ENCODE results near the gene OLFM2.

OLFM2 gene

DNA sequence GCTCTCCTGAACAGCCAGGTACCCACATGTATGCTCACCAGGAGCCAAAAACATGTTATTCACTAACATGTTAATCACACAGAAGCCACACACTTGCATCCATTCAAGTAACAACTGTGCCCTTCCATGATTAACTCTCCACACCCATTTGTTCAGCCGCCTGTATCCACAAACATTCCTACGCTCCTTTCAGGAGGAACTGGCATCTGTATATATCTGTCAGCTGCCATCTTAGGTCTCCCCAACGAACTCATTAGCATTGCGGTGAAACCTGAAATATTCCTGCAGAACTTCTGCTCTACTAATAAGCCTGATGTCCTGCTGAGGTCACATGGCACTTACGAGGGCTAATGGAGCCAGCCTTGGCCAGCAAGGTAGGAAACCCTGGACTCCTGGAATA lies 33.0 kb downstream of the OLFM2 start:
- no peak for DNase-seq

DNA sequence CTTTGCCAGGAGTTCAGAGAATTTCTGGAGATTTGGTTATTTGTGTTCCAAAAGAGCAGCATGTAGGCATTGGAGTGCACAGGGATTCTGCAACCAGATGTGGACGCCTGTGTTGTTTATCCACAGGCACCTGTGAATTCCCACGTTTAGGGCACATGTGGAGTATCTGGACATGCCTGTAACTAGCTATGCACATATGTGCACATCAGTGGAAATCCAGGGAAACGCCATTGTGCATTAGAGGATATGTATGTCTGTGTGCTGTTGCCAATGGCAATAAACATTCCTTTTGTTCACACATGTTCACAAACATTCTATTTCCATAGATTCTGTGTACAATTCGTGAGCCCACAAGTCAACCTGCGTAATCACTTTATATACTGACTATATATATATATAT lies 34.7 kb downstream of the OLFM2 start:
- no peak for DNase-seq

DNA sequence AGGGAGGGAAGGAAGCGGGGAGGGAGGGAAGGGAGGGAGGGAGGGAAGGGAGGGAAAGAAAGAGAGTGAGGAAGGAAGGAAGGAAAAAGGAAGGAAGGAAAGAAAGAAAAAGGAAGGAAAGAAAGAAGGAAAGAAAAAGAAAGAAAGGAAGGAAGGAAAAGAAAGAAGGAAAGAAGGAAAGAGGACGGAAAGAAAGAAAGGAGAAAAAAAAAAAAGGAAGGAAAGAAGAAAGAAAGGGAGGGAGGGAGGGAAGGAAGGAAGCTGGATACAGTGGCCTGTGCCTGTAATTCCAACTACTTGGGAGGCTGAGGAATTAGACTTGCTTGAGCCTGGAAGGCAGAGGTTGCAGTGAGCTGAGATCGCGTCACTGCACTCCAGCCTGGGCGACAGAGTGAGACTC lies 35.3 kb downstream of the OLFM2 start:
- DNase-seq = no peak

DNA sequence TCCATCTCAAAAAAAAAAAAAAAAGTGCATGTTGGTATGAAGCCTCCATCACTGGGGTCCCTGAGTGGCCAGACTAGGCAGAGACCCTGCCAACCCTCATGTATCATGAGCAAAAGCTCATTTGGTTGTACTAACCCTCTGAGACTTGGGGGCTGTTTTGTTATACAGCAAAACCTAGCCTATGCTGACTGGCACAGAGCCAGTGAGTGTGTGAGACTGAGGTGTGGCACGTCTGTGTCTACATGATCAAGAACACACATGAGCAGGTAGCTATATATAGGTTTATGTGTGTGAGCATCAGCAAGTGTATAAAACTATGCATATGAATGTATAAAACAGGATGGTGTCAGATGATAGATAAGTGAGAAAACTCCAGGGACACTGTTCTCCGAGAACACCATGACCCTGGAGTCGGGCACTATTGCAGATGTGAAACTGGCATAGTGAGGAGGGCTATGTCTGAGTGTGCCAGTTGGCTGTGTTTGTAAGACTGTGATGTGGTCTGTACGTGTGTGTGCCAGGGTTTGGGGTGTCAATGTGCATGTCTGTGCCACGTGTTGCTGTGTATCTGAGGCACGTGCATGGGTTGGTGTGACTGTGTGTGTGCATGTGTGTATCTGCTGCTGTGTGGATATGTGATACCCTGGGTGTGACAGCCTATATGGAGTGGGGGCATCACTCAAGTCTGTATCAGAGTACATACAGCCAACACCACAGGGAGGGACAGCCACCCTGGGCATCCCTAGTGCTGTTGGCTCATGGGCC lies 44.5 kb downstream of the OLFM2 start:
- DNase-seq = no peak

DNA sequence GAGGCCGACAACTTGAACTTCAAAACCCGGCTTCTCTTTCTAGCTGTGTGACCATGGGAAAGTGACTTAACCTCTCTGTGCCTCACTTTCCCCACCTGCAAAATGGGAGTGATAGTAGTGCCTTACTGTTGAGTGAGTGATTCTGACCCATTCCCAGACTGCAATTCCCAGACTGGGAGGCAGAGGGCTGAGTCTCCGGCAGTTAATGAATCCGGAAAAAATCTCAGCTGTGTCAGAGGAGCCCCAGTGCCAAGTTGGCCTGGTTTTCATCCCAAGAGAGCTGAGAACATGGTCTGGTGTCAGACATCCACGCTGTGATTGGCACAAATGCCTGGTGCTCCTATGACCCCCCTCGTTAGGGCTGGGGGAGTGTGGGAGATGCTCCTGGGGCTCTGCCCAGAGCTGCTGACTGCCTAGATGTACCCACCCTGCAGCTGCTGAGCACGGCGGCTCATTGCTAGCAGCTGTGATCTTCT lies 51.2 kb downstream of the OLFM2 start:
- DNase-seq = no peak

DNA sequence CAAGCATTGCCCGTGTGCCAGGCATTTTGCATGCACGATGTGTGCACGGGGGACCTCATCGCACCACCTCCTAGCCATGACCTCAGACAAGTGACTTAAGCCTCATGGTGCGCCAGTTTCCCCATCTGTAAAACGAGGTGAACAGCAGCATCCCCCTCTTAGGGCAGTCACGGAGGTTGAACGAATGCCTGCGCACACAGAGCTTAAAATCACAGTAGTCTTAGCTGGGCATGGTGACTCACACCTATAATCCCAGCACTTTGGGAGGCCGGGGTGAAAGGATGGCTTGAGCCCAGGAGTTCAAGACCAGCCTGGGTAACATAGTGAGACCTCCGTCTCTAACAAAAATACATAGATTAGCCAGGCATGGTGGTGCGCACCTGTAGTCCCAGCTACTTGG lies 52.6 kb downstream of the OLFM2 start:
- no peak for DNase-seq

DNA sequence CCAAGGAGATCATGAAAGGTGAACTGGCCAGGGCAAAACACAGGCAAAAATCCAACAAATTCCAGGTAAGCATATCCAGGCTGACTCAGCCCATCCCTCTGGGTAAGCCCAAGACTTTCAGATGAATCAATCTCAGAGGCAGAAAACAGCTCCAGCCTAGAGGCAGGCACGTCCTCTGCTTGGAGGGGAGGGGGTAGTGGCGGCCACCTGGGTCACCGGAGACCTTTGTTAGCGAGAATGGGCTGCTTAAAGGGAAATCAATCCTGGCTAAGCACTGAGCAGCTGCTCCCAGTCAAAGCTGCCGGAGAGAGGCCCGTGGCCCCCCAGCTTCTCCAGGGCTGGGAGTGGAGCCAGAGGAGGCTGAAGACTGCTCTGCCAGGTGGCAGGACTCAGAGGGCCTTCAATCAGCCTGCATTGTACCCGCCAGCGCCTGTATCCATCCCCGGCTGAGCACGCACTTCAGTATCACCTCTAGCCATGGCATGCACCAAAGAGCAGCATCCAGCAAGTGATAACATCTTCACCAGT lies 53.0 kb downstream of the OLFM2 start:
- DNase-seq = no peak

DNA sequence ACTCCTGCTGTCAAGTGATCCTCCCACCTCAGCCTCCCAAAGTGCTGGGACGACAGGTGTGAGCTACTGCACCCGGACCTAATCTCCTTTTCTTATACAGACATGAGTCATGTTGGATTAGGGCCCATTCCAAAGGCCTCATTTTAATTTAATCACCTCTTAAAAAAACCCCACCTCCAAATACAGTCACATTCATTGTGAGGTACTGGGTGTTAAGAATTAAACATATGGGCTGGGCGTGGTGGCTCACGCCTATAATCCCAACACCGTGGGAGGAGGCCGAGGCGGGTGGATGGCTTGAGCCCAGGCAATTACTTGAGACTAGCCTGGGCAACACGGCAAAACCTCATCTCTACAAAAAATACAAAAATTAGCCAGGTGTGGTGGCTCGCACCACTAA lies 54.6 kb downstream of the OLFM2 start:
- DNase-seq = no peak

DNA sequence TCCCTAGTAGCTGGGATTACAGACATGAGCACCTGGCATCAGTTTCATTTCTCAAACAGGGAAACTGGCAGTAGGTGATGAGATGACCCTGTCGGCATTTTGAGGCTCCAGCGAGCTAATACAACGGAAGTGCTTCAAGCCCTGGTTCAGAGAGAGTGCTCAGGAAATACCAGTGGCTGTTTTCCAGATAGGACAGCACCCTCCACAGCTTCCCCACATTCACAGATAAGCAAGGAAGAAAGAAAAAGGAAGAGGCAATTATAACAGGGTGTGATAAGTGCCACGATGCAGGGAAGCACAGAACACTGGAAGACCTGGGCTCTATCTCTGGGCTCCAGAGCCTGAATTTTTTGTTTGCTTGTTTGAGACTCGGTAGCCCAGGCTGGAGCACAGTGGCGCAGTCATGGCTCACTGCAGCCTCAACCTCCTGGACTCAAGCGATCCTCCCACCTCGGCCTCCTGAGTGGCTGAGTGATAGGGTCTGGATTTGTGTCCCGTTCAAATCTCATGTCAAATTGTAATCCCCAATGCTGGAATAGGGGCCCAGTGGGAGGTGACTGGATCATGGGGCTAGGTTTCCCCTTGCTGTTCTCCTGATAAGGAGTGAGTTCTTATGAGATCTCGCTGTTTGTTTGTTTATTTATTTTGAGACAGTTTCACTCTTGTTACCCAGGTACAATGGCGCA lies 57.7 kb downstream of the OLFM2 start:
- DNase-seq = no peak

DNA sequence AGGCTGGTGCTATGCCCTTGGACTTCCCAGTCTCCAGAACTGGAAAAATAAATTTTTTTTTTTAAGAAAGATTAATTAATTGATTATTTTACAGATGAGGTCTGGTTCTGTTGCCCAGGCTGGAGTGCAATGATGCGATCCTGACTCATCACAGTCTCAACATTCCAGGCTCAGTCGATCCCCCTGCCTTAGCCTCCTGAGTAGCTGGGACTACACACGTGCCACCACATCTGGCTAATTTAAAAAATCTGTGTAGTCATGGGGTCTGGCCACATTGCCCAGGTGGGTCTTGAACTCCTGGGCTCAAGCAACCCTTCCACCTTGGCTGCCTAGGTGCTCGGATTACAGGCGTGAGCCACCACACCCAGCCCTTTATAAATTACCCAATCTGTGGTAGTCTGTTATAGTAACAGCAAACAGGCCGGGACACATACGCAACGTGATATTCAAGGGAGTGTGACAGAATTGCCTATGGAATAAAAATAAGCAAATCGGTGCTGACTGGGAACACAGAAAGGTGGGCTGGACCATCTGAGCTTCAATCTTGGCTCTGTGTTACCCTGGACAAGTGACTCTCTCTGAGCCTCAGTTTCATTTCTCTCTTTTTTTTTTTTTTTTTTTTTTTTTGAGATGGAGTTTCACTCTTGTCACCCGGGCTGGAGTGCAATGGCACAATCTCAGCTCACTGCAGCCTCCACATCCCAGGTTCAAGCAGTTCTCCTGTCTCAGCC lies 58.4 kb downstream of the OLFM2 start:
- no peak for DNase-seq

DNA sequence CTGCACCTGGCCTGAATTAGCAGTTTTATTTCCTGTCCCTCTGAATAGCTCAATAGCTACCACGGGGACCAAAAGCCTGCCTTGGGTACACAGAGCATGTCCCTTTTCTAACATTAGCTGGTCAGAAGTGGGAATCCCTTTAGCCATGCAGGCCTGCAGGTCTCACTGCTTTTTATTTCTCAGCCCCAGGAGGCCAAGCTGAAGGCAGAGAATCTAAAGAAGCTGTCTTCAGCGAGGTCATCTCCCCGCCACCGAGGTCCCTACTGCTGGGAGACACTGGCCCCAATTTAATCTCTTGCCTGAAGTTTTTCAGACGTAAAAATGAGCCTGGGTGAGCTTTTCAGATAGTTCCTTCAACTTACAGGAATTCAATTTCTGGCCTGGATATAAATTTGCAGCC lies 60.5 kb downstream of the OLFM2 start:
- DNase-seq = no peak

DNA sequence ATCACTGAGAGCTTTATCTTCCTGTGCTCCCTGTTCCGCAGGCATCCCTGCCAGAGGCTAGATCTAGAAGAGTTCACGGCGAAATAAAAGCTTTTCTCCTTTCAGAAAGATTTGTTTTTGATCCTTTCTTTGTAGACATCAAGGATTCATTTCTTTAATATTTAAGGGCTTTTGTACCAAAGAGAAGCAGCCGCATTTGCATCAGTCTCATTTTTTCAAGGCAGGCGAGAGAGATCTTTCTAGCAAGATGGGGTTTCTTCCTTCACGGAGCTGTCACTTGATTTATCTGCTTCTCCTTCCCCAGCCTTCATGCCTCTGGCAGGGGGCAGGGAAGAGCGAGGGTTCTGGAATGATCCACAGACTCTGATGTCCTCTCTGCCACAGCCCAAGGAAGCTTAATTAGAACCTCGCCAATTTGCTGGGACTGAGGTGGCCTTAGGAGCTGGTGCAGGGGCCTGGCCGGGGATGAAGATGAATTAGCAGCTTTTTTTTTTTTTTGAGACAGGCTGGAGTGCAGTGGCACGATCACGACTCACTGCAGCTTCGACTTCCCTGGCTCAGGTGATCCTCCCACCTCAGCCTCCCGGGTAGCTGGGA lies 61.2 kb downstream of the OLFM2 start:
- no peak for DNase-seq

DNA sequence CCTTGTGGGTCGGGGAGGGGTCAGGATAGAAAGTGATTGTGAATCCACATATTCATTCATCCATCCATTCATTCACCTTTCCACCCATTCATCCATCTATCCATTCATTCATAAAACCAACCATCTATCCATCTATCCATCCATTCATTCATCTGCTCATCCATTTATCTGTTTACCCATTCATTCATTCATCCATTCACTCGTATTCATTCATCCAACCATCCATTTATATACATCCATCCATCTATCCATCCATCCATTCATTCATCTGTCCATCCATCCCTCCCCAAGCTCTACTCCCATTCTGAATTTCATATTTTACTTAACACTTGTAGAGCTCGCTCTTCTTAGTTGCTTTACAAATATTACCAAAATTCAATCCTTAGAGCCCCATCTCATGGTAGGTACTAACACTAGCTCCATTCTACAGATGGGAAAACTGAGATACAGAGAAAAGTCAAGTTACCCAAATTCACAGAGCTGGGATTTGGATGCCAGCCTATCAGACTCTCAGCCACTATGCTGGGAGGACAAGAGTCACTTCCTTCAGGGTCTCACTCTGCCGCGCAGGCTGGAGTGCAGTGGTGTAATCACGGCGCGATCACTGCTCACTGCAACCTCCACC lies 63.6 kb downstream of the OLFM2 start:
- DNase-seq = no peak

DNA sequence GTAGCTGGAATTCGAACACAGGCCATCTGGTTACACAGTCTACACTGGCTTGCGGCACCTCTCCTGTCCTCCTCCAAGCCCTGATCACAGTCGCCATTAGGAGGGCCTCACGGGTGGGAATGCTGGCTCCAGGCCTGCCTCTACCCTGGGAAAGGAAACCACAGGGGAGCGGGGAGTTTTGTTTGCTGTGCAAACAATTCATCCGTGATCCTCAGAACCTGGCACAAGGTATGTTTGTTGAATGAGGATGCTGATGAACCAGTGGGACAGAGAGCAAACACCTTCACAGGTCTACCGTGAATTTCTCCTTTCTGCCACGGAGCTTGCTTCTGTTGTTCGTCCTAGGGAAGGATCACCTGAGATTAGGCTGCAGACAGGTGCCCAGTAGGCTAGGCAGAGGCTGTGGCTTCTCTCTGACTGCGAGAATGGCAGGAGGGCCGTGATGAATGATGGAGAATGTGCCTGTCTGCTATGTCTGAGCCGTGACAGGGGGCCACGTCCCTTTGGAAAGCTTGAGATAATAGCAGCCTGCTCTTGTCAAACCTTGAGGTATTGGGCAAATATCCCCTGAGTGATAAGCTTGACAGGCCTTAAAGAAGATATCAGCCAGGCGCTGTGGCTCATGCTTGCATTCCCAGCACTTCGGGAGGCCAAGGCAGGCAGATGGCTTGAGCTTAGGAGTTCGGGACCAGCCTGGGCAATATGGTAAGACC lies 64.5 kb downstream of the OLFM2 start:
- no peak for DNase-seq

DNA sequence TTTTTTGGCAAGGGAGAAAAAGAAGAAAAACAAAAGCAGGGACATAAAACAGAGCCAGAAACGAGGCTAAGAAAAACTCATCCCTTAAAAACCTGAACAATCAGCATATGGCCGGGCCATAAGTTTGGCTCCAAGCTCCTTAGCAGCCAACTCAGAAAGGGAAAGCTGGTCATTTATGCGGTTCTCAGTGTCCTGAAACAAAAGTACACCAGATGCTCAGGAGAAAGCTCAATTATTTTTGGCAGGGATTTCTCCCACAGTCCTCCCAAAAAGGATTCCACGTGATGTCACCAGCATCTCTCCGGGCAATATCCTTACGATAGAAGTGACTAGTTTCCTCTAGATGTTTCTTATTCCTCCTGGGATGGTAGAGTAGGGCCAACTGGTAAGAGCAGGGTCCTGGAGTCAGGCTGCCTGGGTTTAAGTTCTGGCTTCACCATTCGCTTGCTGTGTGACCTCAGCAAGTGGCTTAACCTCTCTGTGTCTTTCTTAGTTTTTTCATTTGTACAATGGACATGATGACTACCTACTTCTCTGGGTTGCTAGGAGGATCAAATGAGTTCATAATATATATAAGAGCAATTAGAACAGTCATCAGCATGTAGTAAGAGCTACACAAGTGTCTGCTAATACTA lies 67.2 kb downstream of the OLFM2 start:
- DNase-seq = no peak

DNA sequence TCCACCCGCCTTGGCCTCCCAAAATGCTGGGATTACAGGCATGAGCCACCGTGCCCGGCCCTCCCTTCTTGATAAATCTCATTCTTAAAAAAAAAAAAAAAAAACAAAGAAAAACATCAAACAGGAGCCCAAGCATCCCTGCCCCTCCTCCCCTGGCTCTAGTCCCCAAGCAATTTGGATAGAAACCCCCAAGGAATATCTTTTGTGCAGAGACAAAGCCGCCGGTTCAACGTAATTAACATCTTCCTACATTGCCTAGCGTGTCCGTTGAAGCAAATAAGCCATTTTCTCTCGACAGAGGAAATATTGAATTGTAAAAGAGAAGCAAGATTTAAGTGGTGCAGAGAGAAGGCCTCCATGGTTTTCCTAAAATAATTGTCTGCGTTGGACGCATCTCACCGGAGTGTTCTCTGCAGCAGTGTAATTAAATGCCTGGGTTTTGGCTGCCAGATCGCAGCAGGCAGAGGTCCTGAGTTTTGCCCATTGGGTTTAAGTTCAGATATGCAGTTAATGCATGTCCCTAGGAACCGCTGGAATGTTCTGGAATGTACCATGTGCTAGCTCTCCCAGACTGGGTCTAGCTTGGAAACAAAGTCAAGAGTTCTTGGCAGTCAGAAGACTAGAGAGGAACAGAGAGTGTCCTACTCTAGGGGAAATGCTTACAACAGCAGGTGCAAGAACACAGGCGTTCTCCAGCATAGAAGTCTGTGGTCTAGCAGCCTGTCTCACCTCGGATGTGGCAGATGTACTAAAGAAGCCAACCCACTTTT lies 70.4 kb downstream of the OLFM2 start:
- no peak for DNase-seq

DNA sequence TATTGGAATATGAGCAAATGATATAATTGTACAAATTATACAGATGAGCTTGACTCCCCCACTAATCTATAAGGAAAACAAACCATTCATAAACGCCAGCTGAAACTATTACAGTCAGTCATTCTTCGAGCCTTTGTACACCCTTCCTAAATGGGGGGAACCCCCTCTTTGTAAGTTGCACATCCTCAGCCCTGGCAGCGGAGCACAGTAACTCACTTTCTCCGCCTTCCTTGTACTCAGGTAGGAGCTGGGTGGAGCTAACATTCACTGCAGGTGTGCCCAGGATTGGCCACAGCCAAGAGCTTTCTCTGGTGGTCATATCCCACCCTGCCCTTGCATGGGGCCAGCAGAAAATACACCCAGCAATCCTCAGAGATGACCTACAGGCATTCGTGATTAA lies 72.6 kb downstream of the OLFM2 start:
- DNase-seq = no peak

DNA sequence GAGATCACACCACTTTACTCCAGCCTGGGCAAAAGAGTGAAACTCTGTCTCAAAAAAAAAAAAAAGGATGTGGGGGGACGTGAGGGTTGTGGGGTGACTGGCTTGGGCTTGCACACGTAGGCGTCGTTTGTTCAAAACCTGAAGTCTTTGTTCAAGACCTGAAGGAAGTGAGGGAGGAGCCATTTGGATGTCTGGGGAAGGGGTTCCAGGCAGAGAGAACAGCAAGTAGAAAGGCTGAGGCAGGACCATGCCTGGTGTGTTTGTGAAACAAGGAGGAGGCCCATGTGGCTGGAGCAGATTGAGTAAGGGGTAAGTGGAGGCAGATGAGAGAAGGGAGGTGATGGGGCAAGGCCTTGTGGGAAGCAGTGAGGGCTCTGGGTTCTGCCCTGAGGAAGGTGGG lies 73.4 kb downstream of the OLFM2 start:
- DNase-seq = no peak

DNA sequence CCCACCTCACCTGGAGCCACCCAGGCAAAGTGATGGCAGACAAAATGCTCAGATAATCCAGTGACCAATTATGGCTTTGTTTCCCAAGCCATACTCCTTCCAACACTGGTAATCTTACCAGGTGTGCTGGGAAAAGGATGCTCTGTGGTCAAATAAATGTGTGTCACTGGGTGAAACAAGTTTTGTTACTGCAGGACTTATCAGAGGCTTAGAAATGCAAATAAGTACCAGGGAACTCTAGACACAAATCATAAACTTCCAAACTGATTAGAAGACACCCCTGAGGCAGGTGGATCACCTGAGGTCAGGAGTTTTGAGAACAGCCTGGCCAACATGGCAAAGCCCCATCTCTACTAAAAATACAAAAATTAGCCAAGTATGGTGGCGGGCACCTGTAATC lies 74.8 kb downstream of the OLFM2 start:
- DNase-seq = no peak

DNA sequence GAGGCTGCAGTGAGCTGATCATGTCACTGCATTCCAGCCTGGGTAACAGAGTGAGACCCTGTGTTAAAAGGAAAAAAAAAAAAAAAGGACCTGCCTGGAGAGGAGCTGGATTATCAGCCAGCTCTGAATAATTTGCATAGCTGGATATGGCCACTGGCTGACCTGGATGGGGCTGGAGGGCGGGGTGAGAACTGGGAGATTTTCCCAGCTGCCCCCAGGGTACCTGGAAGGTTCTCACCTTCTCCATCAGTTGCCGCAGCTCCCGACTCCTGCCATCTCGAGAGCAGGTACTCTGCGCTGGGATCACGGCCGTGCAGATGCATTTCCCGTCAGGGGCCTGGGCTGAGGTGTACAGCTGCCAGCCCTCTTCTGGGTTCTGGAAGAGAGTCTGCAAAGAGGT lies 75.9 kb downstream of the OLFM2 start:
- DNase-seq = no peak

DNA sequence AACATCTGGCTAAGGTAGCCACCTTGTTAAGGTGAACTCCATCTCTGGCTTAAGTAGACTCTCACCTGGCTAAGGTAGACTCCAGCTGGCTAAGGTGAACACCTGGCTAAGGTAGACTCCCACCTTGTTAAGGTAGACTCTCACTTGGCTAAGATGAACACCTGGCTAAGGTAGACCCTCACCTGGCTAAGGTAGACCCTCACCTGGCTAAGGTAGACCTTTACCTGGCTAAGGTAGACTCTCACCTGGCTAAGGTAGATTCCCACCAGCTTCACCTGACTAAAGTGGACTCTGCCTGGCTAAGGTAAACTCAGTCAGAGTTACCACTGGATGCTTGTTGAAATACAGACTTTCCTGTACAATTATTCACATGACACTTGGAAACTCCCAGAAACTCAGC lies 77.5 kb downstream of the OLFM2 start:
- DNase-seq = no peak
